Left colon (tissue), 2 donors: ENCODE results near the gene FCGR2B. TPM values are rescaled to one million over a fixed set of nuclear protein-coding genes. Genes with fewer than 3 reads are reported as not detected.
"Not testable (repeated sequence)": the region's sequence is repeated elsewhere in the genome, so short reads cannot be mapped to it uniquely, and the experiment has no call there.

Experiments used
- ATAC-seq: fragments of 200-7000 bp; cut with Tn5 transposase; one replicate; pipeline ENCODE4 v1.9.1; 2020; ENCODE audit warnings: mild to moderate bottlenecking, moderate library complexity
- DNase-seq, 2 donors: peaks; one replicate each; pipeline ENCODE4 v3.0.0-alpha.2; 2020
- intact Hi-C, 2 donors: fragments of 100-400 bp; cut with DNase I in 1 of 2; cut with micrococcal nuclease in 1 of 2; formaldehyde crosslinking; loops; one replicate each; pipeline versions ENCODE4 v1.11.2 to v1.14.0; 2022; cut with DNase I, micrococcal nuclease
- total RNA-seq, 2 donors: library from RNA; stranded (reverse); fragmentation: NEBNext Ultra II Directional; extraction: Animal tissue kit (Norgen Biotek cat#: 25700); gene quantifications; one replicate each; pipeline ENCODE4 v1.2.1, GENCODE V29; 2021
- donor health status: DM: no; HTN: no; CAD: no.
- donor health status: DM: yes; HTN: yes; CAD: no.

FCGR2B gene
- total RNA-seq, 2 donors from 2014 or later: 5.1 to 10.0 TPM

DNA sequence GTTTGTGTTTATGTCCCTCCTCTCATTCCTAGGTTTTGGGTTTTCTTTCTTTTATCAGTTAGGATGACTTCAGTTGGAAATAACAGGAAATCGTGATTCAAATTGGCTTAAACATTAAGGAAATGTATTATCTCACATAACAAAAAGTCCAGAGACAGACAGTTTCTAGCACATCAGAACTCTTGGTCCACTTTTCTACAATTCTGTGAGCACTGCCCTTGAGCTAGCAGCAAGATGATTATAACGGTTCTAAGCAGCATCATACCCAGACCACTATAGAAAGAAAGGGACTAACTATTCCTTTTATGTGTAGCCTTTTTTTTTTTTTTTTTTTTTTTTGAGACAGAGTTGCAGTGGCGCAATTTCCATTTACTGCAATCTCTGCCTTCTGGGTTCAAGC, 18.9 kb downstream of the FCGR2B start:
- ATAC-seq: no peak
- no peak for DNase-seq
- intact Hi-C loops: no loop called here

DNA sequence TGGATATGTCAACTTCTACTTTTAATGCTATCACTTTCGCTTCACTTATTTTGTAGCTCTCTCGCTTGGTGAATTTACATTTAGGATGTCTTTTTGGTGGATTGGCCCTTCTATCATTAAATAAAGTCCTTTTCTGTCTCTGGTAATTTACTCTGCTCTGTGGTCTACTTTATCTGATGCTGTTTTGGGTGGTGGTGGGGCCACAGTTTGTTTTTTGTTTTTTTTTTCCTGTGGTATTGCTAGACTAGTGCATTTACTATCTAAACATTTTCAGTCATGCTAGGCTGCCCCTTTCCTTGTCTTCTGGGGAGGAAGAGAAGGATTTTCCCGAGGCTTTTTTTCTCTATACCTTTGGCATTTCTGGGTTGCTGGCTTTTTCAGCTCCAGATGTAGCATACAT, 26.0 kb downstream of the FCGR2B start:
- DNase-seq (no peak), ATAC-seq (no peak)
- intact Hi-C loops: no loop called here

DNA sequence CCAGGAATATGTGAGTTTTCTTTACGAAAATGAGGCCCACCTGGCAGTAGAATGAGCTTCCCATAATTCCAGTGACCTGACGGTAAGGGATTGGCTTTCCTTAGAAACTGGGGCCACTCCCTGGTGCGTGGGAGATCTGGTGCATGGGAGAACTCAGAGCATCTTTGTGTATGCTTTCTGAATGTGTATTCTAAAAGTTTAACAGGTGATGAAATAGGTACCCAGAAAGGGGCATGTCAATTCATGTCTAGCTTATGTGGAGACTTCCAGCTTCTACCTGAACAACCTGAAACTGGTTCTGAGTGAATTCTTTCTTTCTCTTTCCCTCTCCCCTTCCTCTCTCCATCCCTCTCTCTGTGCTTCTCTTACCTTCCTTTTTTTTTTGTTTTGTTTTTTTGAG, 28.9 kb downstream of the FCGR2B start:
- DNase-seq (no peak), ATAC-seq (no peak)
- intact Hi-C loops: no loop called here

DNA sequence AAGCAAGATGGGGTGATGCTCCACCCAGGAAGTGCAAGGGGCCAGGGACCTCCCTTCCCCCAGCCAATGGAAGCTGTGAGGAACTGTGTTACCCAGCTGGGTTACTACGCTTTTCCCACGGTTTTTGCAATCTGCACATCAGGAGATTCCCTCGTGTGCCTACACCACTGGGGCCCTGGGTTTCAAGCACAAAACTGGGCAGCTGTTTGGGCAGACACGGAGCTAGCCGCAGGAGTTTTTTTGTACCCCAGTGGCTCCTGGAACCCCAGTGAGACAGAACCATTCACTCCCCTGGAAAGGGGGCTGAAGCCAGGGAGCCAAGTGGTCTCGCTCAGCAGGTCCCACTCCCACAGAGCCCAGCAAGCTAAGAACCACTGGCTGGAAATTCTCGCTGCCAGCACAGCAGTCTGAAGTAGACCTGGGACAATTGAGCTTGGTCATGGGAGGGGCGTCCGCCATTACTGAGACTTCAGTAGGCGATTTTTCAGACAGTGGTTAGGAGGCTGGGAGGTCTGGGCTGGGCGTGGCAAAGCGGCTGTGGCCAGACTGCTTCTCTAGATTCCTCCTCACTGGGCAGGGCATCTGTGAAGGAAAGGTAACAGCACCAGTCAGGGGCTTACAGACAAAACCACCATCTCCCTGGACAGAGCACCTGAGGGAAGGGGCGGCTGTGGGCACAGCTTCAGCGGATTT, 30.2 kb downstream of the FCGR2B start:
- intact Hi-C loops, ATAC-seq, DNase-seq: not testable (repeated sequence)

DNA sequence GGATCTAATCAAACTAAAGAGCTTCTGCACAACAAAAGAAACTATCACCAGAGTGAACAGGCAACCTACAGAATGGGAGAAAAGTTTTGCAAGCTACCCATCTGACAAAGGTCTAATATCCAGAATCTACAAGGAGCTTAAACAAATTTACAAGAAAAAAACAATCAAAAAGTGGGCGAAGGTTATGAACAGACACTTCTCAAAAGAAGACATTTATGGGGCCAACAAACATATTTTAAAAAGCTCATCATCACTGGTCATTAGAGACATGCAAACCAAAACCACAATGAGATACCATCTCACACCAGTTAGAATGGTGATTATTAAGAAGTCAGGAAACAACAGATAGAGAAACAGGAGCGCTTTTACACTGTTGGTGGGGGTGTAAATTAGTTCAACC, 35.4 kb downstream of the FCGR2B start:
- intact Hi-C loops, ATAC-seq, DNase-seq: not testable (repeated sequence)

DNA sequence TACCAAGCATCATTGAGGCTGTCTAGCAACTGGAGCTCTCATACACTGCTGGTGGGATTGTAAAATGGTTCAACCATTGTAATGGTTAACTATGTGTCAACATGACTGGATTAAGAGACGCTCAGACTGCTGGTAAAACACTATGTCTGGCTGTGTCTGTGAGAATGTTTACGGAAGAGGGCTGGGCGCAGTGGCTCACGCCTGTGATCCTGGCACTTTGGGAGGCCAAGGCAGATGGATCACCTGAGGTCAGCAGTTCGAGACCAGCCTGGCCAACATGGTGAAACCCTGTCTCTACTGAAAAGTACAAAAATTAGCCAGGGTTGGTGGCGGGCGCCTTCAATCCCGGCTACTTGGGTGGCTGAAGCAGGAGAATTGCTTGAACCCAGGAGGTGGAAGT, 39.3 kb downstream of the FCGR2B start:
- intact Hi-C loops: no loop called here
- DNase-seq: peak; percentile 47 to 49
- peak; percentile 100 for ATAC-seq

DNA sequence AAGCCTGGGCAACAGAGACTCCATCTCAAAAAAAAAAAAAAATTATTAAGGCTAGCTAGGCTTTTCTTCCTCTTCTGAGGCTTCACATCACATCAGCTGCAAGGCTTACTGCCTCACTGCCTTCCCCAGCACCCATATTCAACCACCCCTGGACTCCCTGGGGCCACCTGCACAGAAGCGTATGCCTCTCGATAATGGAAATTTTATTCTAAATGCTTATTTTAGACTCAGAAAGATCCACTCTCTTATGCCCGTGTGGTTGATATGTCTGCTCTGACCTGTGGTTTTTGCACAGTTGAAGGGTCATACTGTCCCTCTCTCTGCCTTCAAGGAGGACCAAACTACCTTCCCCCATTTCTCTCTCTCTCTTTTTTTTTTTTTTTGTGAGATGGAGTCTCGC, 42.6 kb downstream of the FCGR2B start:
- ATAC-seq (no peak), DNase-seq (no peak)
- intact Hi-C loops: no loop called here

DNA sequence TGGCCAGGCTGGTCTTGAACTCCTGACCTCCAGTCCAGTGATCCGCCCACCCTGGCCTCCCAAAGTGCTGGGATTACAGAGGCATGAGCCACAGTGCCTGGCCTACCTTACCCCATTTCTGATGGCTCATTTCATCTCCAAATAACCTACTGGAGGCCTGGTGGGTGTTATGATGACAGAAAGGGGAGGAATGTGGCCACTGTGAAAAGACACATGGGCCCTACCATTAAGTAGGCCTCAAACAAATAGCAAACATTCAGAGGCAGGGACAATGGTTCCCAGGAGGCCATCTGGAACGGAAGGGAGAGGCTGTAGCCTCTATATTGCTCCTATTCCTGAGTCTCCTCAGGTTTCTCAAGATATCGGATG, 43.2 kb downstream of the FCGR2B start:
- intact Hi-C loops: no loop called here
- DNase-seq (no peak), ATAC-seq (no peak)

DNA sequence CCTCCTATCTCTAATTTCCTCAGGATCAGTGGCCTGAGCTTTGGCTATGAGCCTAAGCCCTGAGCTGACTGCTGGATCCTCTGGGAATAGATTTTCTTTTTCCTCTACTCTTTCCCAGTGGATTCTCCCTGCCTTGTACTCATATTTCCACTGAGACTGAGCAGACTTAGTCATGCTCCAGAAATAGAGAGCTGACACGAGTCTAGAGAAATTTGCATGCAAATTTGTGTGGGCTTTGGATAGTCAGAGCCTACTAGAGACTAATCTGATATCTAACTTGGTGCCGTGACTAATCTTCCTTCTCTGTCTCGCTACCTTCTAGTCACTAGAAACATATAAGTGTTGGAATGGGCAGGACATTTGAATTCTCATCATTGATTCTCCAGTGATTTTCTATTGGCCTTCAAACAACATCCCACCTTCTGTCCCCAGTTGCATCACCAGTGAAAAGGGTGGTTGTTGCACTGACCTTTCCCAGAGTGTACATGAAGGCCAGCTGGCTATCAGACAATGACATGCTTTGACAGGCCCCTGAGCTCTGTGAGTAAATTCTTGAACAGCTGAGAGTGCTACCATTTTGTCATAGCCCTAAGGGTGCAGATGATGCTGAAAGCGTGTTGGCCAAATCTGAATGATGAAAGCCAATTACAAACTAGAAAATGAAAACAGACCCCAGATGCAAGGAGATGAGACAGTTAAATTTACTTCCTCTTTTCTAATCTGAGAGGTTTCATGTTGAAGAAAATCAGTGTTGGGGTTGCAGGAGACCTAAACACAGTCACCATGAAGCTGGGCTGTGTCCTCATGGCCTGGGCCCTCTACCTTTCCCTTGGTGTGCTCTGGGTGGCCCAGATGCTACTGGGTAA, 43.8 kb downstream of the FCGR2B start, which contains the start of gene FCRLA:
Gene FCRLA (plus strand): TSS at position 748 of the 866 bp plus-strand sequence. CDS start 36 bp downstream, at position 784.
- DNase-seq (no peak), ATAC-seq (no peak)
- intact Hi-C loops: no loop called here

DNA sequence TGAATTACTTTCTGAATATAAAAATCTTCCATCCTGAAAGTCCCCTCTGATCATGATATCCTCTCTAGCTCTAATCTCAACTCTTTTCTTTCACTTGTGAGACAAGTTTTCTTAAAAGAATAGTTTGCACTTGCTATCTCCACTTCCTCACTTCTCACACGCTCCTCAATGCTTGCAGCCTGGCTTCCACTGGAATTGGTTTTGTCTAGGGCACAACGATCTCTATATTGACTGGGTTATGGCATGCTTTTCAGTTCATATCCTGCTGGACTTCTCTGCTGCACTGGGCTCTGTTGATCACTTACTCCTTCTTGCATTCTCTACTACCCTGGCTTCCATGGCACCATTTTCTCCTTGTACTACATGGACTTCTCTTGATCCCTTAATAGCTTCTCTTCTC, 44.6 kb downstream of the FCGR2B start:
- DNase-seq (no peak), ATAC-seq (no peak)
- intact Hi-C loops: no loop called here

DNA sequence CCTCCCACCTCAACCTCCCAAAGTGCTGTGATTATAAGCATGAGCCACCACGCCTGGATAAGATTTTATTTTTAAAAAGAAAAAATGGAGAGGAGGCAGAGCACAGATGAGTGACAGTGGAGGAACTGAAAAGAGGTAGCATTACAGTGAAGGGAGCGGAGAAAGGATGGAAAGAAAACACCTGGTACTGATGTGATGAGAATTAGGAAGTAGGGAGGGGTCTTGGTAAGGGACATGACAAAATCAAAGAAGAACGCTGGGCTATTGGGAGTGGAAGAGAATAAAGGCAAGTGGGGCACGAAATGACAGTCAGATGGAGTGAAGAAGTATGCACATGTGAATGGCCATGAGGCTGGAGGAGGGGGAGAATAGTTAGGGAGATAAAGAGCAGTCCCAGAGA, 46.4 kb downstream of the FCGR2B start:
- intact Hi-C loops: no loop called here
- no peak for ATAC-seq
- no peak for DNase-seq

DNA sequence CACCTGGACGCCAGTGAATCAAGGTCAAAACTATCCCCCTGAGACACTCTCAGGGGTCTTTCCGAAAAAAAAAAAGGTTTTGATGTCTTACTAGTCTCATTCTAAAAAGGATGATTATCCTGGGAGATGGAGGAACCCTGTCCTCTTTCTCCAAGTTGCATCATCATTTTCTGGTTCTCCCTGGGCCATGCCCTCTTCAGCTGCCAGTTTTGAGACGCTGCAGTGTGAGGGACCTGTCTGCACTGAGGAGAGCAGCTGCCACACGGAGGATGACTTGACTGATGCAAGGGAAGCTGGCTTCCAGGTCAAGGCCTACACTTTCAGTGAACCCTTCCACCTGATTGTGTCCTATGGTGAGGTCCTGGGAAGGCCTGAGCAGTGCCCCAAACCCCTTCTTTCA, 47.6 kb downstream of the FCGR2B start:
- ATAC-seq (no peak), DNase-seq (no peak)
- intact Hi-C loops: no loop called here

DNA sequence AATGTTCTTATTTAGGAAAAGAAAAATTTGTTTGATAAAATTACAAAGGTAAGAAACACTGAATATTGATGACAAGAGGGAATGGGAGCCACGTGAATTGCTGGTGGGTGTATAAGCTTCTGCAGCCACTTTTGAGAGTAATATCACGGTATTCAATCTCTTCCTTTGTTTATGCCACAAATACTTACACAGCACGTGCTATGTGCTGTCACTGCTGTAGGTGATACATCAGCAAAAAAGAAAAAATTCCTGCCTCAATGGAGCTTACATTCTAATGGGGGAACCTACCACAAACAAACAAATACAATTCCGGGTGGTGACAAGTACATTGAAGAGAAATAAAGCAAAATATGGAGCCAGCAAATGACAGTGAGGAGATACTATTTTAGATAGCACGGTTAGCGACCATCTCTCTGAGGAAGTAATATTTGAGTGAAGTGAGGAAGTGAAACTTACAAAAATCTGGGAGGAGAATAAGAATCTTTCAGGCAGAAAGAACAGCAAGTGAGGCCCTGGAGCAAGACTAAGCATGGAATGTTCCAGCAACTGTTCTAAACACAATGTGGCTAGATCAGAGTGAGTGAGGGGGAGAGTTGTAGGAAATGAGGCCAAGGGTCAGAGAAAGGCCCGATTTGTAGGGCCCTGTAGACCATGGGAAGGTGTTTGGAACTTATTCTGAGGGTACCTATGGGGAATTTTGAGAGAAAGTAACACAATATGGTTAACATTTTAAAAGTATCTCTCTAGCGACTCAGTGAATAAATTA, 55.8 kb downstream of the FCGR2B start:
- no peak for ATAC-seq
- intact Hi-C loops: no loop called here
- no peak for DNase-seq

DNA sequence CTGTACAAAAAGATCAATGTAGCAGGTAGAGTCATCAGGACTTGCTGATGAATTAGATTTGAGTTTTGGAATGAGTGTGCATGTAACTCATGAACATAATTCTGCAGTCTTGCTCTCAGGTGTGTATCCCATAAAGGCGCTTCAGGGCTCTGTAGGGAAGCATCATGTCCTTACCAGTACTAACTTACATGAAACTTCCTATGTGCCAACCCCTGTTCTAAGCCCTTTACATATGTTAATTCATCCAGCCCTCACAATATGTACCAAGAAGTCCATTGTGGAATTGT, 56.3 kb downstream of the FCGR2B start:
- intact Hi-C loops: no loop called here
- no peak for ATAC-seq
- DNase-seq: no peak

DNA sequence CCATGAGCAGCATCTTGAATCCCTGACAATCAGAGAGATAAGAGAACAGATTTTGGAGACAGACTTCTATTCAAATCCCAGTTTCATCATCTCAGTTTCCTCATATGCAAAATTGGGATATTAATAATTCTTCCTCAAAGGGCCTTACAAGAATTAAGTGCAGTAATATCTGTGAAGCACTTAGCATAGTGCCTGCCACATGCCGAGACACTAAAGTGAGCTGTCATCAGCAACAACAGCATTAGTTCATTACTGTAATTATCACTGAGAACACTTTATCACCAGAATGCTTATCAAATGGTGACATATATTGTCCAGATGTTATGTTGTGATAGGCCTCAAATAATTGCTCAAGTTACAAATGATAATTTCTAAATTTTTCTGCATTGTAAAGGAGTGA, 57.5 kb downstream of the FCGR2B start:
- ATAC-seq (no peak), DNase-seq (no peak)
- intact Hi-C loops: no loop called here

DNA sequence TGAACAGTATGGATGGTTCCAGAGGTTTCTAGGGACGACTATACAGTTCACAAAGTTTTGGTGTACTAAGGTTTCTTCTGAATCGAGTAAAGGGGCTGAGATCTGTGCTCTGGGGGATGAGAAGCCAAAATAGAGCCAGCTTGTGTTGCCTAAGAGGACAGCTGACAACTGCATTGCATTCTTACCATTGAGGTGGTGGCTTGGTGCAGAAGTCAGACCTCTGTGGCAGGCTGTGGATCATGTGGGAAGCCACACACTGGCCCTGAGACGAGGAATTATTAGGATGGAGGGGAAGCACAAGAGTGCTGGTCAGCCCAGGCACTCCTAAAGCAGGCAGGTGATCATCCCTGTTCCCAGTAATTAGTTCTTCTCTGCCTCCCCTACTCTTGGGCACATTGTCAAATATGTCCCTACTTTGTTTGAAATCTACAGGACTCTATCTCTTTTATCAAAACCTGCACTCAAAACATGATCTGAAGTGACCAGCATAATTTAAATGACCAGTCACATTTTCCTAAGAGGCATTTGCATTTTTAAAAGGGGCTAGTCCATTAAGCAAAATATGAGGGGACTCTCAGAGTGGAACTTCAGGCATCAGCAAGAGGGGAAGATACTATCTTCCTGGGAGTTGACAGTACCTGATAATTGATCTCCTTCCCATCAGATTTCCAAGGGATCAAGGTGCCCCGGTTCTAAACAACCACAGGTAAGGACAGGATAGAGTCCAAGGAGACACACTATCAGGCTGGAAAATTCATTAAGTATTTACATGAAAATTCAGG, 58.2 kb downstream of the FCGR2B start, which contains the start of gene FCRLB:
Gene FCRLB (plus strand): TSS at position 589 of the 782 bp plus-strand sequence. CDS start 1,129 bp downstream, outside the sequence.
- DNase-seq: no peak
- ATAC-seq: no peak
- intact Hi-C loops: no loop called here

DNA sequence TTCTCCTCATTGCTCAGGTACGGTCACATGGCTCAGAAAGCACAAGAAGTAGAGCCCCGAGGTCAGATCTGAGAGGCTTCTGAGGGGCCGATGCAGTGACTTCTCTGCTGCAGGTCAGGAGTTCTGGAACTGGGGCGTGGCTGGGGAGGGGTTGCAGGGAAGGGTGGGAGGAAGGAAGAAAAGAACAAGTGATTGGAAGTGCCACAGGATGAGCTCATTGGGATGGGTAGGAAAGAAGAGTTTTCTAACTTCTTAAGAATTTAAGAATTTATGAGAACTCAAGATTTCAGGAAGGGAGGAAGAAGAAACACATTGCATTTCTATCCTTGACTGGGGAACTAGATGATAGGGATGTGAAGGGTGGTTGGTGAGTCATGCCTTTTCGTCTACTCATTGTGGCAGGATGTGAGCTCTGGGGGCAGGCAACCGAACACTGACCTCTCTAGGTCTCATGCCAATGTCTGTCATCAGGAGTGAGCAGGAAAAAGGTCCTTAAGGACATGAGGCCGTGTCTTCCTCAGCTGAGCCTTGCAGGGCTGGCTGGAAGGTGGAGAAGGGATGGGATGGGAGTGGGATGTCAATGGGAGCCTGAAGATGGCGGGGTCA, 58.9 kb downstream of the FCGR2B start:
- ATAC-seq: no peak

DNA sequence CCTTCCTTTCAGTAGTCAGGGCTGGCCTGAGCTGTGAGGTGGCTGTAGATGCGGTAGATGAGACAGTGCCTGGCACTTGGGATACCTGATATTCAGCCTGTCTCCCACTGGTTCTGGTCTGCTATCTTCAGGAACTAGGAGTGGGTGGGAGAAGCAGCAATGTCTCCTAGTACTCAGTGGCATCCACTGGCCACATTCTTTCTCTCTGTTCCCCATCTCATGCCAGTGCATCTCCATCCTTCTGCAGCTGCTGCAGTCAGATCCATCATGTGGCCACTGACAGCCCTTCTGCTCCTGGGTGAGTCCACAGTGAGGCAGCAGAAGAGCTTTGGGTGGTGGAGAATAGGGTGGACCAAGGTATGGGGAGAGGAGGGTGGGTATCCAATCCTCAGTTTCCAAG, 59.5 kb downstream of the FCGR2B start:
- intact Hi-C loops: no loop called here
- DNase-seq (no peak), ATAC-seq (no peak)

More for the DNA sequence above, 58.9 kb downstream of the FCGR2B start:
- intact Hi-C loops: no loop called here
- DNase-seq: no peak
